ENCODE results near the gene SLC25A19. TPM values are rescaled to one million over a fixed set of nuclear protein-coding genes. Genes with fewer than 3 reads are reported as not detected.

The SLC25A19 gene
- total and polyA plus RNA-seq, 2 of the 8 experiments (the other 6 are each of a cell fraction or from before 2014, with no cell fraction given) = 28.6 to 32.6 TPM

DNA sequence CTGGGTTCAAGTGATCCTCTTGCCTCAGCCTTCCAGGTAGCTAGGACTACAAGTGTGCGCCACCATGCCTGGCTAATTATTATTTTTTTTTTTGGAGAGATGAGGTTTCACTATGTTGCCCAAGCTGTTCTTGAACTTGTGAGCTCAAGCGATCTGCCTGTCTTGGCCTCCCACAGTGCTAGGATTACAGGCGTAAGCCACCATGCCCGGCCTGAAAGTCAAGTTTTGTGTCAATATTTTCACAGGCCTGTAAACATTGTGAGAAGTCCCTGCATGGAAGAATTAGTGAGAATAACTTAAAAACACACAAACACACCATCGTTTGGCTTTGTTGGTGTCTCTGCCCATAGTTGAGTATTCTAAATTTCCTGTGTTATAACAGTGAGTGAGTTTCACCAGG lies 61.5 kb downstream of the SLC25A19 start (continued):
- TF ChIP-seq, protein P1, sequence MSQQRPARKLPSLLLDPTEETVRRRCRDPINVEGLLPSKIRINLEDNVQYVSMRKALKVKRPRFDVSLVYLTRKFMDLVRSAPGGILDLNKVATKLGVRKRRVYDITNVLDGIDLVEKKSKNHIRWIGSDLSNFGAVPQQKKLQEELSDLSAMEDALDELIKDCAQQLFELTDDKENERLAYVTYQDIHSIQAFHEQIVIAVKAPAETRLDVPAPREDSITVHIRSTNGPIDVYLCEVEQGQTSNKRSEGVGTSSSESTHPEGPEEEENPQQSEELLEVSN (IDR thresholded peaks at IDR 0.05) = no peak
- TF ChIP-seq, protein P2, sequence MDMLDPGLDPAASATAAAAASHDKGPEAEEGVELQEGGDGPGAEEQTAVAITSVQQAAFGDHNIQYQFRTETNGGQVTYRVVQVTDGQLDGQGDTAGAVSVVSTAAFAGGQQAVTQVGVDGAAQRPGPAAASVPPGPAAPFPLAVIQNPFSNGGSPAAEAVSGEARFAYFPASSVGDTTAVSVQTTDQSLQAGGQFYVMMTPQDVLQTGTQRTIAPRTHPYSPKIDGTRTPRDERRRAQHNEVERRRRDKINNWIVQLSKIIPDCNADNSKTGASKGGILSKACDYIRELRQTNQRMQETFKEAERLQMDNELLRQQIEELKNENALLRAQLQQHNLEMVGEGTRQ (IDR thresholded peaks at IDR 0.05; ENCODE audit: low read length) = no peak
